ENCODE measurements around the gene SCARF2.
"Not testable (repeated sequence)": the region's sequence is repeated elsewhere in the genome, so short reads cannot be mapped to it uniquely, and the experiment has no call there.

The SCARF2 gene

GRCh38 chr22:20386336-20386735, 51.3 kb downstream of the SCARF2 start:
- Mint-ChIP-seq H3K27ac (no peak overlapping the region), H3K36me3 (no peaks in the 10 kb centered on the region), H3K27me3 (peaks cover 0 to 4% of the 10 kb centered on the region in 2 donors), H3K9me3 (peaks cover 0 to 2% of the 10 kb centered on the region in 2 donors), H3K4me3 (no peak overlapping the region), H3K4me1 (no peaks in the 10 kb centered on the region)
- DNase-seq (no peak), ATAC-seq (replicated peaks) (no peak)

- DNase-seq (no peak), ATAC-seq (replicated peaks) (no peak)
- peaks cover 0 to 2% of the 10 kb centered on the region in 2 donors for H3K9me3 Mint-ChIP-seq
- no peaks in the 10 kb centered on the region for H3K36me3 Mint-ChIP-seq
- no peak overlapping the region for H3K4me3 Mint-ChIP-seq
- no peak overlapping the region for H3K27ac Mint-ChIP-seq
- H3K27me3 Mint-ChIP-seq, result peaks cover 0 to 4% of the 10 kb centered on the region in 2 donors
- no peaks in the 10 kb centered on the region for H3K4me1 Mint-ChIP-seq
Observed at GRCh38 chr22:20384865-20385264, 52.8 kb downstream of the SCARF2 start.

- DNase-seq (no peak), ATAC-seq (replicated peaks) (no peak)
- Mint-ChIP-seq H3K4me3 (no peak overlapping the region), H3K4me1 (no peaks in the 10 kb centered on the region), H3K36me3 (no peaks in the 10 kb centered on the region), H3K27me3 (peaks cover 0 to 4% of the 10 kb centered on the region in 2 donors), H3K9me3 (peaks cover 0 to 2% of the 10 kb centered on the region in 2 donors), H3K27ac (no peak overlapping the region)
Observed at GRCh38 chr22:20384171-20384570, 53.5 kb downstream of the SCARF2 start.

- DNase-seq (no peak), ATAC-seq (replicated peaks) (no peak)
- Mint-ChIP-seq H3K27ac (no peak overlapping the region), H3K4me1 (no peaks in the 10 kb centered on the region), H3K27me3 (peaks cover 0 to 4% of the 10 kb centered on the region in 2 donors), H3K9me3 (no peaks in the 10 kb centered on the region), H3K36me3 (no peaks in the 10 kb centered on the region), H3K4me3 (no peak overlapping the region)
Observed at GRCh38 chr22:20383538-20383937, 54.1 kb downstream of the SCARF2 start.

GRCh38 chr22:20380486-20380885, 57.1 kb downstream of the SCARF2 start:
- no peak for ATAC-seq (replicated peaks)
- H3K36me3 Mint-ChIP-seq, result no peaks in the 10 kb centered on the region
- H3K27ac Mint-ChIP-seq, result no peak overlapping the region
- no peak overlapping the region for H3K4me3 Mint-ChIP-seq
- peaks cover 0 to 4% of the 10 kb centered on the region in 2 donors for H3K27me3 Mint-ChIP-seq
- H3K9me3 Mint-ChIP-seq, result no peaks in the 10 kb centered on the region
- H3K4me1 Mint-ChIP-seq, result no peaks in the 10 kb centered on the region
- no peak for DNase-seq

- H3K4me1 Mint-ChIP-seq; H3K27ac Mint-ChIP-seq; ATAC-seq (replicated peaks); H3K9me3 Mint-ChIP-seq; DNase-seq; H3K27me3 Mint-ChIP-seq; H3K36me3 Mint-ChIP-seq; H3K4me3 Mint-ChIP-seq: not testable (repeated sequence)
Observed at GRCh38 chr22:20378684-20379083, 58.9 kb downstream of the SCARF2 start.

GRCh38 chr22:20378110-20378509, 59.5 kb downstream of the SCARF2 start:
- no peaks in the 10 kb centered on the region for H3K36me3 Mint-ChIP-seq
- H3K27ac Mint-ChIP-seq, result no peak overlapping the region
- no peaks in the 10 kb centered on the region for H3K4me1 Mint-ChIP-seq

GRCh38 chr22:20376983-20377382, 60.6 kb downstream of the SCARF2 start:
- not testable (repeated sequence) for H3K4me3 Mint-ChIP-seq; DNase-seq; ATAC-seq (replicated peaks); H3K9me3 Mint-ChIP-seq; H3K27ac Mint-ChIP-seq; H3K4me1 Mint-ChIP-seq; H3K27me3 Mint-ChIP-seq; H3K36me3 Mint-ChIP-seq

More at GRCh38 chr22:20378110-20378509, 59.5 kb downstream of the SCARF2 start:
- ATAC-seq (replicated peaks) (no peak), DNase-seq (no peak)
- Mint-ChIP-seq H3K4me3 (no peak overlapping the region), H3K27me3 (peaks cover 4 to 6% of the 10 kb centered on the region in 2 donors), H3K9me3 (no peaks in the 10 kb centered on the region)

- H3K36me3 Mint-ChIP-seq; H3K9me3 Mint-ChIP-seq; H3K4me1 Mint-ChIP-seq; H3K27me3 Mint-ChIP-seq; H3K4me3 Mint-ChIP-seq; DNase-seq; ATAC-seq (replicated peaks); H3K27ac Mint-ChIP-seq: not testable (repeated sequence)
Observed at GRCh38 chr22:20376281-20376680, 61.3 kb downstream of the SCARF2 start.

Data from stimulated activated naive B cell treated with anti-CD40 and anti-IgM and Interleukin-4, amounts not matched to agents 10 μg/mL and 1 μg/mL and 100 μg/mL, for 72 hours (primary cell).